Activated effector memory CD4-positive, alpha-beta T cell treated with Interleukin-2 at 50 U/mL for 16 hours (primary cell): ENCODE data around the gene JCHAIN.
"Not testable (repeated sequence)": the region's sequence is repeated elsewhere in the genome, so short reads cannot be mapped to it uniquely, and the experiment has no call there.

Experiments
- DNase-seq: peaks from one replicate; pipeline ENCODE4 v3.0.0-alpha.2; 2020

The JCHAIN gene

GRCh38 chr4:70666369-70666768 is at the start of gene JCHAIN:
JCHAIN (minus strand) TSS chr4:70666508; CDS start chr4:70666490, 18 bp downstream.
- DNase-seq: no peak

- DNase-seq: no peak
Measured at GRCh38 chr4:70715097-70715496, 48.8 kb upstream of the JCHAIN start.

GRCh38 chr4:70714079-70714887 is 48.0 kb upstream of the JCHAIN start:
- DNase-seq: no peak

- no peak for DNase-seq
Measured at GRCh38 chr4:70713453-70714078, 47.3 kb upstream of the JCHAIN start.

- no peak for DNase-seq
Measured at GRCh38 chr4:70712604-70713452, 46.5 kb upstream of the JCHAIN start.

- no peak for DNase-seq
Measured at GRCh38 chr4:70712150-70712549, 45.8 kb upstream of the JCHAIN start.

- DNase-seq: no peak
Measured at GRCh38 chr4:70711599-70711998, 45.3 kb upstream of the JCHAIN start.

- DNase-seq: no peak
Measured at GRCh38 chr4:70709611-70710205, 43.4 kb upstream of the JCHAIN start.

GRCh38 chr4:70706516-70706915 is 40.2 kb upstream of the JCHAIN start:
- DNase-seq: no peak

GRCh38 chr4:70706044-70706461 is 39.7 kb upstream of the JCHAIN start:
- no peak for DNase-seq

GRCh38 chr4:70705183-70706043 is 39.1 kb upstream of the JCHAIN start:
- peak; percentile 61 for DNase-seq

- no peak for DNase-seq
Measured at GRCh38 chr4:70704931-70705182, 38.5 kb upstream of the JCHAIN start.

- DNase-seq: peak; percentile 51
Measured at GRCh38 chr4:70704215-70704930, 38.1 kb upstream of the JCHAIN start.

GRCh38 chr4:70703619-70704214 is 37.4 kb upstream of the JCHAIN start:
- DNase-seq: no peak

- not testable (repeated sequence) for DNase-seq
Measured at GRCh38 chr4:70702592-70702991, 36.3 kb upstream of the JCHAIN start.

GRCh38 chr4:70701271-70701670 is 35.0 kb upstream of the JCHAIN start:
- no peak for DNase-seq

- no peak for DNase-seq
Measured at GRCh38 chr4:70700712-70701111, 34.4 kb upstream of the JCHAIN start.

GRCh38 chr4:70698435-70698834 is 32.1 kb upstream of the JCHAIN start:
- not testable (repeated sequence) for DNase-seq

- DNase-seq: not testable (repeated sequence)
Measured at GRCh38 chr4:70694633-70695032, 28.3 kb upstream of the JCHAIN start.

GRCh38 chr4:70691661-70692060 is 25.4 kb upstream of the JCHAIN start:
- DNase-seq: no peak

- DNase-seq: no peak
Measured at GRCh38 chr4:70688795-70689231, 22.5 kb upstream of the JCHAIN start.
